Measurements from ENCODE around the gene ATP6V0A1. TPM values are rescaled to one million over a fixed set of nuclear protein-coding genes. Genes with fewer than 3 reads are reported as not detected.
A peak's percentile ranks its signal among the peaks of the same experiment; 100 is the strongest.
"Not testable (repeated sequence)": the region's sequence is repeated elsewhere in the genome, so short reads cannot be mapped to it uniquely, and the experiment has no call there.

Gene ATP6V0A1
- total RNA-seq (10 to 100 TPM; 15.4 to 18.5 TPM), total RNA-seq (13.7 to 15.3 reads per million in 2 donors)

- Mint-ChIP-seq H3K36me3 (ENCODE audit: low read depth) (no peaks in the 10 kb centered on the region), H3K27me3 (no peaks in the 10 kb centered on the region), H3K4me1 (peaks cover 38% of the 10 kb centered on the region), H3K27ac (peak within 1 kb of the TSS; percentile 92), H3K4me3 (peak within 1 kb of the TSS; percentile 91)
- peak; percentile 87 for ATAC-seq
- no peaks in the 10 kb centered on the region for H3K9me3 ChIP-seq (ENCODE audit: control insufficient read depth, low read length, poor library complexity, severe bottlenecking)
- DNase-seq: peak; percentile 74 to 81 (median 80)
These were observed at the start of gene ATP6V0A1 for GRCh38 chr17:42458497-42459255. Gene ATP6V0A1, plus strand, starts transcription at chr17:42458878. Its CDS starts 2,017 bp downstream, at chr17:42460895.

- ATAC-seq: no peak
- Mint-ChIP-seq H3K36me3 (ENCODE audit: low read depth) (peaks cover 2% of the 10 kb centered on the region), H3K27me3 (no peaks in the 10 kb centered on the region), H3K4me1 (peaks cover 14% of the 10 kb centered on the region), H3K27ac (no peak overlapping the region), H3K4me3 (no peak overlapping the region)
- H3K9me3 ChIP-seq (ENCODE audit: control insufficient read depth, low read length, poor library complexity, severe bottlenecking): no peaks in the 10 kb centered on the region
- no peak for DNase-seq
These were observed 49.0 kb upstream of the ATP6V0A1 start for GRCh38 chr17:42409523-42410318.

GRCh38 chr17:42410319-42410685 lies 48.4 kb upstream of the ATP6V0A1 start:
- Mint-ChIP-seq H3K4me1 (peaks cover 20% of the 10 kb centered on the region), H3K27me3 (no peaks in the 10 kb centered on the region), H3K36me3 (ENCODE audit: low read depth) (peaks cover 2% of the 10 kb centered on the region), H3K4me3 (no peak overlapping the region), H3K27ac (no peak overlapping the region)
- DNase-seq (no peak), ATAC-seq (no peak)
- H3K9me3 ChIP-seq (ENCODE audit: control insufficient read depth, low read length, poor library complexity, severe bottlenecking): no peaks in the 10 kb centered on the region

GRCh38 chr17:42411361-42411760 lies 47.3 kb upstream of the ATP6V0A1 start:
- ATAC-seq (no peak), DNase-seq (no peak)
- Mint-ChIP-seq H3K4me1 (peaks cover 20% of the 10 kb centered on the region), H3K27me3 (no peaks in the 10 kb centered on the region), H3K27ac (no peak overlapping the region), H3K36me3 (ENCODE audit: low read depth) (peaks cover 2% of the 10 kb centered on the region), H3K4me3 (no peak overlapping the region)
- no peaks in the 10 kb centered on the region for H3K9me3 ChIP-seq (ENCODE audit: control insufficient read depth, low read length, poor library complexity, severe bottlenecking)

- Mint-ChIP-seq H3K27ac (no peak overlapping the region), H3K36me3 (ENCODE audit: low read depth) (peaks cover 2% of the 10 kb centered on the region), H3K4me3 (no peak overlapping the region), H3K4me1 (peaks cover 20% of the 10 kb centered on the region), H3K27me3 (no peaks in the 10 kb centered on the region)
- ATAC-seq (no peak), DNase-seq (no peak)
- H3K9me3 ChIP-seq (ENCODE audit: control insufficient read depth, low read length, poor library complexity, severe bottlenecking): no peaks in the 10 kb centered on the region
These were observed 46.6 kb upstream of the ATP6V0A1 start for GRCh38 chr17:42411905-42412679.

DNA sequence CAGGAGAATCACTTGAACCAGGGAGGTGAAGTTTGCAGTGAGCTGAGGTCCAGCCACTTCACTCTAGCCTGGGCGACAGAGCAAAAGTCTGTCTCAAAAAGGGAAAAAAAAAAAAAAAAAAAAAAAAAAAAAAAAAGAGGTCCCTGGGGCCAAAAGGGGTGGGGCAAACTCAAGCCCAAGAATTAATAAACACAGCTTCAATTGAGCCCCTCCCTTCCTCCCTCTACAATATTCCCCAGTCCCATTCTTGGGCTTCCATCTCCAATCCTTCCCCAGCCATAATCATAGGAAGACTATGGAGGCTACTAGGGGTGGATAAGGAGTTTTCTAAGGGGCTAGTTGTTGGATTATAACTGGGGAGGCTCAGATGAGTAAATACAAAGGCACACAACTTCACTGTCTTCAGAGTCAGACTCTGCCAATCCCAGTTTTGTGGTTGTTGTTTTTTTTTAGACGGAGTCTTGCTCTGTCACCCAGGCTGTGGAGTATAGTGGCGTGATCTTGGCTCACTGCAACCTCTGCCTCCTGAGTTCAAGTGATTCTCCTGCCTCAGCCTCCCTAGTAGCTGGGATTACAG lies 45.1 kb upstream of the ATP6V0A1 start:
- Mint-ChIP-seq H3K36me3 (ENCODE audit: low read depth) (peaks cover 2% of the 10 kb centered on the region), H3K27ac (no peak overlapping the region)

GRCh38 chr17:42414704-42415409 lies 43.8 kb upstream of the ATP6V0A1 start:
- Mint-ChIP-seq H3K36me3 (ENCODE audit: low read depth) (peaks cover 2% of the 10 kb centered on the region), H3K27me3 (no peaks in the 10 kb centered on the region), H3K4me3 (peak overlapping the region; percentile 64), H3K4me1 (peaks cover 14% of the 10 kb centered on the region), H3K27ac (no peak overlapping the region)
- DNase-seq (no peak), ATAC-seq (peak; percentile 80)
- H3K9me3 ChIP-seq (ENCODE audit: control insufficient read depth, low read length, poor library complexity, severe bottlenecking): no peaks in the 10 kb centered on the region

More for the DNA sequence above, 45.1 kb upstream of the ATP6V0A1 start:
- H3K4me1 Mint-ChIP-seq: peaks cover 14% of the 10 kb centered on the region
- DNase-seq (no peak), ATAC-seq (no peak)
- H3K9me3 ChIP-seq (ENCODE audit: control insufficient read depth, low read length, poor library complexity, severe bottlenecking): no peaks in the 10 kb centered on the region
- H3K4me3 Mint-ChIP-seq: no peak overlapping the region
- no peaks in the 10 kb centered on the region for H3K27me3 Mint-ChIP-seq

DNA sequence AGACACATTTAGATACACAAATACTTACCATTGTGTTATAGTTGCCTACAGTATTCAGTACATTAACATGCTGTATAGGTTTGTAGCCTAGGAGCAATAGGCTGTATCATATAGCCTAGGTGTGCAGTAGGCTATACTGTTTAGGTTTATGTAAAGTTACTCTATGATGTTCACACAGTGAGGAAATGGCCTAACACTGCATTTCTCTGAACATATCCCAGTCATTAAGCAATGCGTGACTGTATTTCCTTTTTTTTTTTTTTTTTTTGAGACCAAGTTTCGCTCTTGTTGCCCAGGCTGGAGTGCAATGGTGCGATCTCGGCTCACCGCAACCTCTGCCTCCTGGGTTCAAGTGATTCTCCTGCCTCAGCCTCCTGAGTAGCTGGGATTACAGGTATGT lies 40.7 kb upstream of the ATP6V0A1 start:
- Mint-ChIP-seq H3K27me3 (peaks cover 20% of the 10 kb centered on the region), H3K4me1 (peaks cover 17% of the 10 kb centered on the region)
- H3K36me3 Mint-ChIP-seq (ENCODE audit: low read depth); H3K4me3 Mint-ChIP-seq; H3K27ac Mint-ChIP-seq; ATAC-seq; DNase-seq; H3K9me3 ChIP-seq (ENCODE audit: control insufficient read depth, low read length, poor library complexity, severe bottlenecking): not testable (repeated sequence)

GRCh38 chr17:42421136-42421506 lies 37.6 kb upstream of the ATP6V0A1 start:
- peak overlapping the region; percentile 67 for H3K4me3 Mint-ChIP-seq
- H3K36me3 Mint-ChIP-seq (ENCODE audit: low read depth): no peaks in the 10 kb centered on the region
- peaks cover 27% of the 10 kb centered on the region for H3K27me3 Mint-ChIP-seq
- no peak for ATAC-seq
- no peaks in the 10 kb centered on the region for H3K9me3 ChIP-seq (ENCODE audit: control insufficient read depth, low read length, poor library complexity, severe bottlenecking)
- no peak overlapping the region for H3K27ac Mint-ChIP-seq
- peaks cover 9% of the 10 kb centered on the region for H3K4me1 Mint-ChIP-seq
- no peak for DNase-seq

- DNase-seq: no peak
- H3K27ac Mint-ChIP-seq: no peak overlapping the region
- peak overlapping the region; percentile 68 for H3K4me3 Mint-ChIP-seq
- no peaks in the 10 kb centered on the region for H3K9me3 ChIP-seq (ENCODE audit: control insufficient read depth, low read length, poor library complexity, severe bottlenecking)
- peaks cover 8% of the 10 kb centered on the region for H3K4me1 Mint-ChIP-seq
- peaks cover 27% of the 10 kb centered on the region for H3K27me3 Mint-ChIP-seq
- ATAC-seq: no peak
- H3K36me3 Mint-ChIP-seq (ENCODE audit: low read depth): no peaks in the 10 kb centered on the region
These were observed 37.0 kb upstream of the ATP6V0A1 start for GRCh38 chr17:42421507-42422338.

GRCh38 chr17:42422412-42422957 lies 36.2 kb upstream of the ATP6V0A1 start:
- no peak overlapping the region for H3K27ac Mint-ChIP-seq
- H3K27me3 Mint-ChIP-seq: peaks cover 27% of the 10 kb centered on the region
- H3K9me3 ChIP-seq (ENCODE audit: control insufficient read depth, low read length, poor library complexity, severe bottlenecking): no peaks in the 10 kb centered on the region
- peaks cover 8% of the 10 kb centered on the region for H3K4me1 Mint-ChIP-seq
- peak overlapping the region; percentile 93 for H3K4me3 Mint-ChIP-seq
- ATAC-seq (peak; percentile 75), DNase-seq (no peak)
- no peaks in the 10 kb centered on the region for H3K36me3 Mint-ChIP-seq (ENCODE audit: low read depth)
